ENCODE measurements around the gene MAP4K4.

The MAP4K4 gene

GRCh38 chr2:101781791-101782426 is 84.4 kb downstream of the MAP4K4 start:
- peaks cover 17 to 26% of the 10 kb centered on the region in 2 experiments for H3K4me1 ChIP-seq (ENCODE audit: control insufficient read depth in 1 of 2, insufficient read depth in 1 of 2, low read depth in 1 of 2, low read length in 1 of 2)
- H3K27ac ChIP-seq: peak overlapping the region; percentile 83
- H3K36me3 ChIP-seq: no peaks in the 10 kb centered on the region
- peak overlapping the region in 1 of 2 experiments; percentile 9 for H3K4me3 ChIP-seq (ENCODE audit: low read depth in 1 of 2, low read length in 1 of 2)
- no peak for TF ChIP-seq CTCF (IDR thresholded peaks at IDR 0.05)
- no peaks in the 10 kb centered on the region for H3K27me3 ChIP-seq
- H3K9me3 ChIP-seq: no peaks in the 10 kb centered on the region

GRCh38 chr2:101782427-101782792 is 84.9 kb downstream of the MAP4K4 start:
- Histone ChIP-seq H3K4me1 (ENCODE audit: control insufficient read depth in 1 of 2, insufficient read depth in 1 of 2, low read depth in 1 of 2, low read length in 1 of 2) (peaks cover 17 to 26% of the 10 kb centered on the region in 2 experiments), H3K36me3 (no peaks in the 10 kb centered on the region), H3K4me3 (ENCODE audit: low read depth in 1 of 2, low read length in 1 of 2) (no peak overlapping the region), H3K27me3 (no peaks in the 10 kb centered on the region), H3K9me3 (no peaks in the 10 kb centered on the region), H3K27ac (peak overlapping the region; percentile 83)
- TF ChIP-seq CTCF (IDR thresholded peaks at IDR 0.05): no peak

DNA sequence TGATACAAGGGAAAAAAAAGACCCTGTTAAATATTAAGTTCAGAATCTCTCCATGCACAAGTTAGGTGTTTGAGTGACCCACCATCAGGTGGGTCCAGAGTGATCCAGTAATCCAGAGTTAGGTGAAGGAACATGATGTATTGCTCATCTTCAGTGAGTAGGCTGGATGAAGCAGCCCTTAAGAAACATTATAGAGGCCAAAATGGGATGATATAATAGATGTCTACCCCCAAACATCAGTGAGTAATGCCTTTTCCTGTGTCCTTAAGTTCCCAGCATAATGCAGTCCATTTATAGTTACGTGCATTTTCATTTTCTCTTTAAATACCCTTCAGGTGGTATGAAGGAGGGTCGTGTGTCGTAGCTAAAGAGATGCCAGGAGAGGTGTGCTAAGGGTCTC is 89.6 kb downstream of the MAP4K4 start:
- TF ChIP-seq CTCF (IDR thresholded peaks at IDR 0.05): no peak
- no peak overlapping the region for H3K27ac ChIP-seq
- H3K4me1 ChIP-seq (ENCODE audit: control insufficient read depth in 1 of 2, insufficient read depth in 1 of 2, low read depth in 1 of 2, low read length in 1 of 2): peaks cover 0 to 5% of the 10 kb centered on the region in 2 experiments
- no peak overlapping the region for H3K4me3 ChIP-seq (ENCODE audit: low read depth in 1 of 2, low read length in 1 of 2)
- H3K27me3 ChIP-seq: no peaks in the 10 kb centered on the region
- H3K36me3 ChIP-seq: peaks cover 18% of the 10 kb centered on the region
- H3K9me3 ChIP-seq: no peaks in the 10 kb centered on the region

DNA sequence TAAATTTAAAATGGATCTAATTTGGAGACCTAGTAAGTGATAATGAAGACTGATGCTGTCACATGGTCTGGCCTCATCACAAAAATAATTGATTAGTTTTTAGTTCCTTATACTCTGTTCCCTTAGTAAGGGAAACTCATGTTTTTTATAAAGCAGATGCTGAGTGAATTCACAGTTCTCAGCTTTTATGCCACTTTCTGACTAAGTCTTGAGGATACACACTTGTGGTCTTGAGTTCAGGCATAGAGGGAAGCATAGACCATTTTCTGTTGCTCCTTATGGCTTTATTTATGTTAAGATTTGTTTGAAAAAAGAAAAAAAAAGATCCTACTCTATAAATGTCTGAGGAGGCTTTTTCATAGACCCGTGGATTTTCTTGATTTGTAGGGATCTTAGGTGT is 91.1 kb downstream of the MAP4K4 start:
- H3K27ac ChIP-seq: no peak overlapping the region
- H3K4me3 ChIP-seq (ENCODE audit: low read depth in 1 of 2, low read length in 1 of 2): no peak overlapping the region
- no peaks in the 10 kb centered on the region for H3K4me1 ChIP-seq (ENCODE audit: control insufficient read depth in 1 of 2, insufficient read depth in 1 of 2, low read depth in 1 of 2, low read length in 1 of 2)
- no peaks in the 10 kb centered on the region for H3K27me3 ChIP-seq
- no peaks in the 10 kb centered on the region for H3K9me3 ChIP-seq
- peaks cover 20% of the 10 kb centered on the region for H3K36me3 ChIP-seq
- TF ChIP-seq CTCF (IDR thresholded peaks at IDR 0.05): no peak

GRCh38 chr2:101788995-101789970 is 91.8 kb downstream of the MAP4K4 start:
- no peak for TF ChIP-seq CTCF (IDR thresholded peaks at IDR 0.05)
- Histone ChIP-seq H3K4me1 (ENCODE audit: control insufficient read depth in 1 of 2, insufficient read depth in 1 of 2, low read depth in 1 of 2, low read length in 1 of 2) (no peaks in the 10 kb centered on the region), H3K27ac (no peak overlapping the region), H3K4me3 (ENCODE audit: low read depth in 1 of 2, low read length in 1 of 2) (no peak overlapping the region), H3K36me3 (peaks cover 20% of the 10 kb centered on the region), H3K27me3 (no peaks in the 10 kb centered on the region), H3K9me3 (no peaks in the 10 kb centered on the region)

Measured in neutrophil (primary cell).